H1 (cell line): ENCODE measurements around the gene SLC47A2. TPM values are rescaled to one million over a fixed set of nuclear protein-coding genes. Genes with fewer than 3 reads are reported as not detected.

Experiments
- CTCF ChIA-PET: fragments of 300-600 bp; sonication (Branson Sonifier 250); formaldehyde crosslinking; loops from one replicate; lab custom pipeline; 2021; ENCODE audit not compliant: partially characterized antibody; lab: Charles Lee
- POLR2A ChIA-PET: fragments of 300-600 bp; sonication (Branson Sonifier 250); formaldehyde crosslinking; loops from one replicate; lab custom pipeline; 2021; ENCODE audit warnings: inconsistent platforms; ENCODE audit not compliant: partially characterized antibody; lab: Charles Lee
- DNase-seq, 2 experiments: peaks; one replicate each; pipeline versions ENCODE4 v3.0.0 to v3.0.0-alpha.2; 2010 to 2022; ENCODE audit warnings: low spot score in 2 of 2, low read depth in 1 of 2, mixed read lengths in 1 of 2
- FAIRE-seq: peaks from 2 replicates; lab custom pipeline; 2011; peaks lifted over from hg19 to GRCh38; lab: Jason Lieb, UNC
- H2AFZ ChIP-seq: 2 replicates; pipeline ENCODE4 v1.8.1; 2012; ENCODE audit warnings: low read length, inconsistent platforms
- H2AK5ac ChIP-seq: 2 replicates; pipeline ENCODE4 v1.6.1; 2013; ENCODE audit warnings: low read depth, low read length
- H2BK120ac ChIP-seq: replicated peaks from 2 replicates; pipeline ENCODE3; 2013; ENCODE audit warnings: low read depth, low read length, inconsistent platforms
- H2BK12ac ChIP-seq: 2 replicates; pipeline ENCODE4 v1.6.1; 2013; ENCODE audit warnings: low read depth, low read length
- H2BK15ac ChIP-seq: 2 replicates; pipeline ENCODE4 v1.6.1; 2013; ENCODE audit warnings: low read length
- H2BK20ac ChIP-seq: 2 replicates; pipeline ENCODE4 v1.6.1; 2013; ENCODE audit warnings: low read length
- H2BK5ac ChIP-seq: 2 replicates; pipeline ENCODE4 v1.6.1; 2013; ENCODE audit warnings: low read depth, low read length
- H3K14ac ChIP-seq: 2 replicates; pipeline ENCODE4 v1.6.1; 2013; ENCODE audit warnings: inconsistent platforms; ENCODE audit not compliant: insufficient read length
- H3K18ac ChIP-seq: 2 replicates; pipeline ENCODE4 v1.6.1; 2013; ENCODE audit warnings: low read length; ENCODE audit errors: extremely low read depth
- H3K23ac ChIP-seq: 2 replicates; pipeline ENCODE4 v1.6.1; 2013; ENCODE audit warnings: inconsistent platforms; ENCODE audit not compliant: insufficient read length
- H3K23me2 ChIP-seq: 2 replicates; pipeline ENCODE4 v1.6.1; 2013; ENCODE audit warnings: low read depth, low read length
- H3K27ac ChIP-seq: 2 replicates; pipeline ENCODE4 v1.6.1; 2011; ENCODE audit warnings: low read depth, low read length, inconsistent platforms
- H3K27me3 ChIP-seq, 4 experiments: replicated peaks in 1 of 4; 1 replicate in 1 of 4; 2 replicates in 3 of 4; pipeline versions ENCODE4 v1.6.1 to v1.8.1; 2011 to 2013; ENCODE audit warnings: low read length in 3 of 4, mild to moderate bottlenecking in 3 of 4, inconsistent platforms in 2 of 4, mixed read lengths in 2 of 4, moderate library complexity in 1 of 4; ENCODE audit not compliant: control insufficient read depth in 3 of 4, insufficient read depth in 3 of 4; ENCODE audit errors: extremely low read depth in 1 of 4
- H3K36me3 ChIP-seq, 4 experiments: 2 replicates each; pipeline versions ENCODE4 v1.6.1 to v1.8.1; 2011 to 2013; ENCODE audit warnings: mild to moderate bottlenecking in 4 of 4, low read length in 3 of 4, moderate library complexity in 2 of 4, control low read depth in 1 of 4, inconsistent platforms in 1 of 4; ENCODE audit not compliant: insufficient read depth in 4 of 4, control insufficient read depth in 2 of 4
- H3K4ac ChIP-seq: replicated peaks from 2 replicates; pipeline ENCODE3; 2013; ENCODE audit warnings: low read length, low read depth, mixed read lengths, inconsistent platforms; ENCODE audit not compliant: insufficient read length
- H3K4me1 ChIP-seq, 4 experiments: replicated peaks in 1 of 4; 1 replicate in 1 of 4; 2 replicates in 3 of 4; pipeline versions ENCODE4 v1.6.1 to v1.8.1; 2011 to 2013; ENCODE audit warnings: low read length in 3 of 4, inconsistent platforms in 2 of 4, mixed read lengths in 1 of 4; ENCODE audit not compliant: insufficient read depth in 4 of 4, control insufficient read depth in 3 of 4
- H3K4me2 ChIP-seq, 2 experiments: 2 replicates each; pipeline versions ENCODE4 v1.6.1 to v1.8.1; 2011 to 2013; ENCODE audit warnings: low read depth in 2 of 2, low read length in 2 of 2, control low read depth in 1 of 2, inconsistent platforms in 1 of 2, mild to moderate bottlenecking in 1 of 2; ENCODE audit not compliant: insufficient read depth in 1 of 2
- H3K4me3 ChIP-seq, 4 experiments: fragments of 200-600, 300-600 bp in 1 of 4; sonication (generic), shearing (Covaris generic), sonication (Bioruptor Twin) in 1 of 4; 2 replicates each; pipeline versions ENCODE4 v1.5.1 to v1.8.1; 2011 to 2016; ENCODE audit warnings: low read length in 4 of 4, low read depth in 3 of 4, control low read depth in 2 of 4, inconsistent platforms in 2 of 4, mild to moderate bottlenecking in 2 of 4, mixed read lengths in 1 of 4, moderate library complexity in 1 of 4; ENCODE audit not compliant: insufficient read depth in 2 of 4; ENCODE audit errors: extremely low read depth in 1 of 4
- H3K56ac ChIP-seq: replicated peaks from 2 replicates; pipeline ENCODE3; 2013; ENCODE audit warnings: low read depth, mild to moderate bottlenecking, mixed read lengths, low read length, inconsistent platforms; ENCODE audit not compliant: insufficient read length
- H3K79me1 ChIP-seq: 2 replicates; pipeline ENCODE4 v1.6.1; 2013; ENCODE audit warnings: low read depth, low read length, control low read depth
- H3K79me2 ChIP-seq, 2 experiments: 2 replicates each; pipeline versions ENCODE4 v1.6.1 to v1.8.1; 2012 to 2013; ENCODE audit warnings: low read length in 2 of 2, mild to moderate bottlenecking in 2 of 2, inconsistent platforms in 1 of 2; ENCODE audit not compliant: insufficient read depth in 2 of 2, control insufficient read depth in 1 of 2
- H3K9ac ChIP-seq, 4 experiments: replicated peaks in 1 of 4; 1 replicate in 1 of 4; 2 replicates in 3 of 4; pipeline versions ENCODE4 v1.6.1 to v1.8.1; 2011 to 2013; ENCODE audit warnings: low read depth in 3 of 4, low read length in 3 of 4, control low read depth in 2 of 4, mild to moderate bottlenecking in 2 of 4, moderate library complexity in 2 of 4, inconsistent platforms in 1 of 4; ENCODE audit errors: extremely low read depth in 1 of 4
- H3K9me3 ChIP-seq, 2 experiments: 2 replicates each; pipeline versions ENCODE4 v1.6.1 to v1.8.1; 2012 to 2013; ENCODE audit warnings: mild to moderate bottlenecking in 2 of 2, moderate library complexity in 2 of 2, control low read depth in 1 of 2, inconsistent platforms in 1 of 2, low read depth in 1 of 2, low read length in 1 of 2, mixed read lengths in 1 of 2; ENCODE audit not compliant: insufficient read depth in 2 of 2
- H4K20me1 ChIP-seq, 2 experiments: replicated peaks in 1 of 2; 2 replicates each; pipeline versions ENCODE3 to v1.8.1; 2011 to 2013; ENCODE audit warnings: inconsistent platforms in 2 of 2, low read length in 2 of 2, mild to moderate bottlenecking in 1 of 2; ENCODE audit not compliant: insufficient read depth in 2 of 2, control insufficient read depth in 1 of 2
- H4K5ac ChIP-seq: 2 replicates; pipeline ENCODE4 v1.6.1; 2013; ENCODE audit warnings: low read length, low read depth, mixed read lengths, inconsistent platforms; ENCODE audit not compliant: insufficient read length
- H4K8ac ChIP-seq: 2 replicates; pipeline ENCODE4 v1.8.0; 2013; ENCODE audit warnings: mild to moderate bottlenecking, moderate library complexity, low read length, inconsistent platforms; ENCODE audit not compliant: insufficient read depth; ENCODE audit errors: extremely low read depth
- H4K91ac ChIP-seq: replicated peaks from 2 replicates; pipeline ENCODE3; 2013; ENCODE audit warnings: low read length, mixed read lengths, inconsistent platforms; ENCODE audit not compliant: insufficient read length
- EGR1 ChIP-seq: IDR thresholded peaks from 2 replicates; pipeline ENCODE4 v1.6.1; 2011; ENCODE audit warnings: low read depth, low read length, borderline replicate concordance
- RBBP5 ChIP-seq: IDR thresholded peaks from 2 replicates; pipeline ENCODE4 v1.7.1; 2012; ENCODE audit warnings: low read depth, mild to moderate bottlenecking, inconsistent platforms, low read length, moderate library complexity, borderline replicate concordance
- USF2 ChIP-seq: IDR thresholded peaks from 2 replicates; pipeline ENCODE4 v1.6.1; 2011; ENCODE audit warnings: low read length, improper control_type of control experiment
- WGBS, 2 experiments: shearing (Covaris generic) in 1 of 2; methylation state at CpG; one replicate each; pipeline versions ENCODE4 v1.1.6 to v1.1.7; 2013 to 2015; ENCODE audit warnings: low lambda C conversion rate in 2 of 2, mixed read lengths in 2 of 2, inconsistent platforms in 1 of 2, low coverage in 1 of 2, missing lambda C conversion rate in 1 of 2; ENCODE audit not compliant: insufficient replicate concordance in 2 of 2, insufficient coverage in 1 of 2, insufficient read length in 1 of 2; ENCODE audit errors: extremely low coverage in 1 of 2, missing lambda C conversion rate in 1 of 2; 5-methylcytosine and 5-hydroxymethylcytosine counted together
- polyA plus RNA-seq, 7 experiments: library from polyadenylated mRNA; depleted of rRNA in 3 of 7; stranded (reverse) in 5 of 7; unstranded in 2 of 7; fragments of >200 nt in 5 of 7; fragments of 200-250 nt in 2 of 7; gene quantifications; 1 replicate in 5 of 7; 2 replicates in 1 of 7; 4 replicates in 1 of 7; pipeline versions ENCODE4 v1.2.1 to v1.2.3, GENCODE V29; 2011 to 2013; ENCODE audit warnings: missing spikeins in 2 of 7, mixed read lengths in 2 of 7
- total RNA-seq: library from RNA; stranded (reverse); fragmentation: NEBNext Ultra II Directional; extraction: Animal tissue kit (Norgen Biotek cat#: 25700); gene quantifications from 2 replicates; pipeline ENCODE4 v1.2.1, GENCODE V29; 2021

Gene SLC47A2
- total and polyA plus RNA-seq, 2 of the 8 experiments (the other 6 are each of a cell fraction or from before 2014, with no cell fraction given), result not detected

GRCh38 chr17:19741832-19742457 is 25.6 kb upstream of the SLC47A2 start:
- H3K23me2 ChIP-seq, result peaks cover 4% of the 10 kb centered on the region; the same call in 1 of the 2 replicates
- no peak overlapping the region for H3K14ac ChIP-seq
- no peak overlapping the region for H3K23ac ChIP-seq
- POLR2A ChIA-PET, result no interaction called here
- no peak overlapping the region for H2BK120ac ChIP-seq
- FAIRE-seq, result no peak
- no peaks in the 10 kb centered on the region for H3K9me3 ChIP-seq
- H3K4me1 ChIP-seq, result peaks cover 0 to 9% (median 5%) of the 10 kb centered on the region in 4 experiments; a peak in 5 of 7 replicates
- H3K36me3 ChIP-seq, result no peaks in the 10 kb centered on the region
- no peak overlapping the region for H3K18ac ChIP-seq
- no peak overlapping the region for H3K56ac ChIP-seq
- H3K4me2 ChIP-seq, result no peak overlapping the region
- CTCF ChIA-PET, result interaction anchor here (0.8 to 5.4 kb wide), 10 partner anchors 10 to 147 kb away, joined by 3 to 44 read pairs (median 3); no protein-coding TSS in a partner anchor
- no peak overlapping the region for H3K9ac ChIP-seq
- H3K27me3 ChIP-seq, result peaks cover 0 to 6% (median 1%) of the 10 kb centered on the region in 4 experiments; a peak in 4 of 7 replicates
- H4K20me1 ChIP-seq, result no peaks in the 10 kb centered on the region
- no peak overlapping the region for H3K4me3 ChIP-seq
- H3K79me1 ChIP-seq, result no peaks in the 10 kb centered on the region
- no peak for DNase-seq
- H2BK20ac ChIP-seq, result no peak overlapping the region
- H4K8ac ChIP-seq, result no peak overlapping the region
- H2BK15ac ChIP-seq, result no peak overlapping the region
- no peak overlapping the region for H4K91ac ChIP-seq
- no peak overlapping the region for H2BK5ac ChIP-seq
- no peak overlapping the region for H2AFZ ChIP-seq
- WGBS, 2 experiments, result 89% methylated on average over 12 of the region's 14 CpGs; no CpG with 5 or more reads in 1 of the 2 experiments
- peak overlapping the region; percentile 71; the same call in 1 of the 2 replicates for H2BK12ac ChIP-seq
- no peak overlapping the region for H3K27ac ChIP-seq
- H2AK5ac ChIP-seq, result no peak overlapping the region
- H3K79me2 ChIP-seq, result no peaks in the 10 kb centered on the region
- H3K4ac ChIP-seq, result no peak overlapping the region
- H4K5ac ChIP-seq, result no peak overlapping the region
- TF ChIP-seq EGR1 (no peak), USF2 (no peak), RBBP5 (no peak)
